ENCODE results near the gene CCDC149.

Gene CCDC149

GRCh38 chr4:24912252-24913118, at the start of gene CCDC149:
Gene CCDC149, minus strand, starts transcription at chr4:24913042. Its CDS starts 178 bp downstream, at chr4:24912864.
- DNase-seq (ENCODE audit: low spot score), result peak; percentile 93

DNA sequence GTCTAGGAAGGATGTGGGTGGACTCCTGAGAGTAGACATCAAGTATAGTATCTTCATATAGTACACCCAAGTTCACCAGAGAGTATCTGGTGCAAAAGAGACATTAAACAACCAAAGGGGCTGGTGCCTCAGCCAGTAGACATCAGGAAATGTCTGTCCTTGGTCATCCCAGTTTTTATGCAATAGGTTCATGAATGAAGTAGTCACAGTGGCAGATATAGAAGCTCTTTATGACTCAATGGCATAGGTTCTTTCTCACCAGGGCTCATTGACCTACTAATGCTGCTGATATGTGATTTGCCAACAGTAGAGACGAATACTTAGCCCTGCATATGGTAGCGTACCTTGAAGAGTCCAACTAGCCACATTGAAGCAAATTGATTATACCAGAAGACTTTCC, 45.0 kb upstream of the CCDC149 start:
- DNase-seq (ENCODE audit: low spot score), result no peak

DNA sequence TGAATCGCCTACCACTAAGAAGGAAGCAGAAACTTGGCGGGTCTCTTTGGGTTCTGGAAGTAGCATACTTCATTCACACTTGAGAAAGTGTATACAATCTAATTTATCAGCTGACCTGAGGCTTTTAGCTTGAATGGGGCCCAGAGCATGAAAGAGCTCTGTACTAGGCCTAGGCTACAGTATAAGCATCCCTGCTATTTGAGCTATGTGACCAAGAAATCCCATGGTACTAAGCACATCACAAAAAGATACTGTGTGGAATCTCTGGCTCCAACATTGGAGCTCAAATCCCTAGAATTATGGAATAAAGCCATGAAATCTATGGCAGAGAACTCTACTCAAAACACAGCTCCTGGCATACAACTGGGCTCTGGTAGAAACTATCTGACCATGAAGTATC, 43.9 kb upstream of the CCDC149 start:
- no peak for DNase-seq (ENCODE audit: low spot score)

DNA sequence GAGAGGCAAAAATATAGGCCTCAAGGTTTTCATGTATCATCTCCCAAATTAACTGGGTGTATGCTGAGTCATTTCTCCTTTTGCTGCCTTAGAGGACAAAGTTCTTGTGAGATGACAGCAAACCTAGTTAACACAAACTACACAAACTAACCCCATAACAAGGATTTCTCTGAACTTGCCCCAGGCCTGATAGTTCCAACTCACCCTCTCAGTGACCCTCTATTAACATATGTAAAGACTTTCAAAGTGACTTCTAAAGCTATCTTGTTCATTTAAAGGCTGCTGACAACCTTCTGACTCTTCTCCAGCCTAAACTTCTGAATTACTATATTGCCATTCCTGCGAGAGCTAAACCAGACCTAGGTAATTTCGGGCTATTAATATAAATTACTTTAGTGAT, 43.2 kb upstream of the CCDC149 start:
- no peak for DNase-seq (ENCODE audit: low spot score)

- no peak for DNase-seq (ENCODE audit: low spot score)
Observed at GRCh38 chr4:24952667-24953066, 39.8 kb upstream of the CCDC149 start.

DNA sequence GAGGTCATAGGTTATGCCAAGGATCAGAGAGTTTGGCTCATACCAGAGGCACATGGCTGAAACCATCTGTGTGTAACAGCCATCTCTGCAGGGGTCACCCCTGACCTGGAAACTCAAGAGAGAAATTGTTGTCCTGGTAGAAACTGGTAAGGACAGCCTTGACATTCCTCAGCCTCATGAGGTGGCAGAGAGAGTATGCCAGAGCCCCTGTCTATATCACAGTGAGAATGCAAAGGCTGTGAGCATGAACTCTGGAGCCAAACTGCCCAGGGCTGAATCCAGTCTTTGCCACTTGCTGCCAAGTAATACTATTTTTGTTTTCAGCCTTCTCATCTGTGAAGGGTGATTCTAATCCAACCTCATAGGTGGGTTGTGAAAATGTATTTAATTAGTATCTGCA, 37.1 kb upstream of the CCDC149 start:
- DNase-seq (ENCODE audit: low spot score), result no peak

DNA sequence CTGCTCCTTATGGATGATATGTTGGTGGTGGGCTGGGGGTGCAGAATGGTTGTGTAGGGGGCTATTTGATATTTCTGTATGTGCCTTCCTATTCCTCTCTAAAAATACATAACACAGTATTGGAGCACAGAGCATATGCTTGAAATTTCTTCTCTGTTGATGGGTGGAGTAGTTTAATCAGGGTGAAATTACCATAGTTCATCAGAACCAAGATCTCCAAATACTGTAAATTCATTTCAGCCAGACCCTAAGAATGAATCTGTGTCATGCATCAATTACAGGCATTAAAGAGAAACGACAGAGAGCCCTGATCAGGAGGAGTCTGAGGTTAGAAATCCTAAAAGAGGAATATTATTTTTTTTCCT, 25.1 kb upstream of the CCDC149 start:
- no peak for DNase-seq (ENCODE audit: low spot score)

GRCh38 chr4:24937176-24937916, 24.5 kb upstream of the CCDC149 start:
- DNase-seq (ENCODE audit: low spot score), result no peak

DNA sequence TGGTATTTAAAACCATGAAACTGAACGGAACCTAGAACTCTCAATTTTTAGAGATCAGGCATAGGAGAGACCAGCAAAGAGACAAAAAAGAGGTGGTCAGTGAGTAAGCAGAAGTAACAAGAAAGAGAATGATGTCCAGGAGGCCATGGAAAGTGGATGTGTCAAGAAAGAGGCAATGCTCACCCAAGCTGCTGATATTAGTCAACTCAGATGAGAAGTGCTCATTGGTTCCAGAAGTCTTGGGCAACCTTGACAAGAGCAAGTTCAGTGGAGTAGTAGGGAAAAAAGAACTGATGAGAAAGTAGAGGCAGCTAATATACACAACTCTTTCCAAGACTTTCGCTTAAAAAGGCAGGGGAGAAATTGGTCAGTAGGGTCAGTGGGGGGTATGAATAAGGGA, 23.0 kb upstream of the CCDC149 start:
- DNase-seq (ENCODE audit: low spot score), result no peak

DNA sequence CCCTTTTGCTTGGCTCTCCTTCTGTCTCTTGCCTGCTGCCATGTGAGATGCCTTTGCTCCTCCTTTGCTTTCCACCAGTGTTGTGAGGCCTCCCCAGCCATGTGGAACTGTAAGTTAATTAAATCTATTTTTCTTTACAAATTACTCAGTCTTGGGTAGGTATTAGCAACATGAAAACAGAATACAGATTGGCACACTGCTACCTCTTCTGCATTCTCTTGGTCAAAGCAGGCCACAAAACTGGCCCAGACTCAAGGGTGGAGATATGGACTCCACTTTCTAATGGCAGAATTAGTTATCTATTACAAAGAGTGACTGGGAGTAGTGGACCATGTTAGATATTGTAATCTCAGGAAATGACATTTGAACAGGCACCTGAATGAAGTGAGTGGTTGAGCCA, 21.5 kb upstream of the CCDC149 start:
- DNase-seq (ENCODE audit: low spot score), result no peak

DNA sequence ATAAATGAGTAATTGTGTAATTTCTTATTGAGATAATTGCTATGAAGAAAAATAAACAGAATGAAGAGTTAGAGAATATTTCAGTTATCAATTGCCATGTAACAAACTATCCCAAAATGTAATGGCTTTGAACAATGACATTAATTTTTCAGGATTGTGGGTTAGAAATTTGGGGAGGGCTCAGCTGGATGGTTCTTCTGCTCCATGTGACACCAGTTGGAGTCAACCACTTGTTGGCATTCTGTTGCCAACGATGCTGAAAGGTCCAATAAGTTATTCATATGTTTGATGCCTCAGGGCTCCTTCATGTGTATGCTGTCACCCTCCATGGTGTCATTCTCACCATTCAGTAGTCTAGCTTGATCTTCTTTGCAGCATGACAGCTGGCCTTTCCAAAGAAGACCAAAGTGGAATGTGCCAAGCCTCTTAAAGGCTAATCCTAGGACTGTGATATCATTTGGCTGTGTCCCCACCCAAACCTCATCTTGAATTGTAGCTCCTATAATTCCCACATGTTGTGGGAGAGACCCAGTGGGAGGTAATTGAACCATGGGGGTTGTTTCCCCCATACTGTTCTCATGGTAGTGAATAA, 20.9 kb upstream of the CCDC149 start:
- DNase-seq (ENCODE audit: low spot score), result no peak

DNA sequence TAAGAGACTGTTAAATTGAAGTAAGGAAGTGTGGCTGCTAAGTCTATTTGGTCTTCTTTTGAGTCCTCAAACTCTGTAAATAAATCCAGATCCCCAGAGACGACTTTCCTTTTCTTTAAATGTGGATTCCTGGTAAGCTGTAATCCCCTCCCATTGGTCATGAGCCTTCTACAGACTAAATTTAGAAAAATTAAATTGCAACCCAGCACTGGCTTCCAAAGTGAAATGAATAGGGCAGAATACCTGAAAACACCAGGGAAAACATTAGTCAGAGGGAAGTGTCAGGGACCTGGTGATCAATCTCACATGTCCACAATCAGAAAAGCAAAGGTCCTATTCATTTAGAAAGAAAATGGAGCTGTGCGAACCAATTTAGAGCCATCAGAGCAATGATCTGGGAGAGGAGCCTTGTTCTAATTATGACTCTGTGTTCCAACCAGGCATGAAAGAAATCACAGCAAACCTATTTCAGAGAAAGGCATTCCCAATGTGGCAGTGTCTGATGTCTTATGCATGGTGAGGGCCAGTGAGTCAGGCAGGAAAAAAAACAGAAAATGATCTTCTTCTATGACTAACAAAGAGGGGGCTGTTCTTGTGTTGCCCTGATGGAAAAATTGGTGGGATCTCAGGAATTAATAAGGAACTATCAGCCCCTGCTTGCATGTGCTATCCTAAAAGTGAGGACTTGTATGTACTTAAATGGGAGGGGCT, 19.8 kb upstream of the CCDC149 start:
- DNase-seq (ENCODE audit: low spot score), result no peak

GRCh38 chr4:24930151-24930550, 17.3 kb upstream of the CCDC149 start:
- DNase-seq (ENCODE audit: low spot score), result no peak

- no peak for DNase-seq (ENCODE audit: low spot score)
Observed at GRCh38 chr4:24928708-24929107, 15.9 kb upstream of the CCDC149 start.

GRCh38 chr4:24927049-24927448, 14.2 kb upstream of the CCDC149 start:
- DNase-seq (ENCODE audit: low spot score), result no peak

DNA sequence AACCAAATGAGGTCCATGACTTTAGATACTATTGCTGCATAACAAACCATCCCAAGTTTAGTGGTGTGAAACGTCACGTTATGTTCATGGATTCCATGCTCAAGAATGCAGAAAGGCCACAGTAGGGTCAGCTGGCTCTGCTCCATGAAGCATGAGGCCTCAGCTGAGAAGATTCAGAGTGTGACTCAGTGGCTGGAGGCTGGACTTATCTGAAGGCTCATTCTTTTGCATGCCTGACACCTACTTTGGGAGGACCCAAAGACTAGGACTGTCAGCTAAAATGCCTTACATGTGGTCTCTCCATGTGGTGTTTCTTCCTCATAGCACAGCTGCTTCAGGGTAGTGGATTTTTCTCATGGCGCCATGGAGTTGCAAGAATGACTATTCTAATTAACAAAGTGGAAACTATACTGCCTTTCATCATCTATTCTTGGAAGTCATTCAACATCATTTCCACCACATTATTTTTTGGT, 11.5 kb upstream of the CCDC149 start:
- peak; percentile 88 for DNase-seq (ENCODE audit: low spot score)

- no peak for DNase-seq (ENCODE audit: low spot score)
Observed at GRCh38 chr4:24923550-24923949, 10.7 kb upstream of the CCDC149 start.

DNA sequence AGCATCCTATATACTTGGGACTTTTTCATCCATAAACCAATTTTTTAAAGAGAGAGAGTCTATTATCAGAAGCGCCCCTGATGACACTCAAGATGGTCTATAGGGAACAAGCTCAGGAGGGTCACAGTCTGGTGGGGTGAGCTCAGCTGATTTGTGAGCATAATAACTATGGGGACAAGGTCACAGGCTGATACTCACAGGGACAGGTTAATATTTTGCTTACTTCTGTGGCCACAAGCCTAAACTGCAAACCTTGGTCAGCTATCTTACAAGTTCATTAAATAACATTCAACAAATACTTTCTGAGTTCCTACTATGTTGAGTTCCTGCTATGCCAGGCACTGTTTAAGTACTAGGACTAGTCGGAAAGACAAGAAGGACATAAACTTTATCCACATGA, 10.2 kb upstream of the CCDC149 start:
- DNase-seq (ENCODE audit: low spot score), result no peak

DNA sequence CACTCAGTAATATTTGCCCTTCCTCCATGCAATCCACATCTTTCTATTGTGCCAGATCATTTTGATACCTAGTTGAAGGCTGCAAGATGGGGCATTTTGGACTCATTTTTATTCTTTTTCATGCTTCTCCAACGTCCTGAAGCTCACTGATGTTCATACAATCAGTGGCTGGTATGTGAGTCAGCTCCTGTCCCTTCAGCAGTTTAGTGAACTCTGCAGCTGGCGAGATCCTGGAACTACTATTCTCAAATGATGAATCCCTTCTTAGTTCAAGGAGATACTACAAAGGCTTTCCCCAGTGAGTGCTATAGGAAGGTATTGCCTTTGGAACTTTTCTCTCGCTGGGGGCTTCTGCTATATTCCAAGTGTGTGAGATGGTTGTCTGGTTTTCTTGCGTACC, 9.6 kb upstream of the CCDC149 start:
- no peak for DNase-seq (ENCODE audit: low spot score)

GRCh38 chr4:24921491-24921890, 8.6 kb upstream of the CCDC149 start:
- DNase-seq (ENCODE audit: low spot score), result no peak

DNA sequence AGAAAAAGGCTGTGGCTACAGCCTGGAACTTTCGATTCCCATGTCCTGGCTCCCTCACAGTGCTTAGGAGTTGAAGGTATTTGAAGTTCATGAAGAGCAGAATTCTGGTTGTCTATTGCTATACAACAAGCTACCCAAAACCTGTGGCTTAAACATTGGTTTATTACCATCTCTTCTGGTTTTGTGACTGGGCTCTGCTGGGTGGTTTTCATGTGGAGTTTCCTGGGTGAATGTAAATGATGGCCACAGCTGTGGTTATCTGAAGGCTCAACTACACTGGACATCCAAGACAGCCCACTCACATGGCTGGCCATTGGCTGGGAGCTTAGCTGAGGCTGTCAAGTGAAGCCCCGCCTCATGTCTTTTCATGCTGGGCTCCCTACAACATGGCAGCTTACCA, 7.2 kb upstream of the CCDC149 start:
- no peak for DNase-seq (ENCODE audit: low spot score)

Measured in AG20443 (cell line).